GM20000 (cell line): ENCODE results near the gene CCDC50.

ENCODE experiments used
- DNase-seq: peaks from one replicate; pipeline ENCODE4 v3.0.0; 2012; ENCODE audit warnings: low spot score
- TF ChIP-seq, protein P1 (sequence below): IDR thresholded peaks from 2 replicates; pipeline ENCODE4 v1.5.1; 2012; ENCODE audit warnings: mild to moderate bottlenecking, control low read depth; ENCODE audit errors: extremely low read depth, missing control alignments

CCDC50 gene

DNA sequence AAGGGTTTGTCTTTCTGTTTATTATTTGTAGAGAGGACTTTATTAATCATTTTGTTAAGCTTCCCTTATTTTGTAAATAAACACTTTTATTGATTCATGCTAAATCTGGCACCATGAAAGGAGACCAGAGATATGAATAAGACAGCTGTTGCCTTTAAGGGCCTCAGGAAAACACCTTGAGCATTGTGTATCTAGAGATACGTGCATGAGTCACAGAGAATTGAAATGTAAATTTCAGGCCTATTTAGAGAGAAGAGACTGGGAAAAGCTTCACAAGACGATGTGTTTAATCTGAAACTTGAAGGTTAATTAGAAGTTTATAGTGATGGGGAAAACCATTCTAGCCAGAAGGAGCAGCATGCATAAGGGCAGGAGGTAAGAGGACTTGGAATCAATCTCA, 29.7 kb downstream of the CCDC50 start:
- TF ChIP-seq, protein P1, sequence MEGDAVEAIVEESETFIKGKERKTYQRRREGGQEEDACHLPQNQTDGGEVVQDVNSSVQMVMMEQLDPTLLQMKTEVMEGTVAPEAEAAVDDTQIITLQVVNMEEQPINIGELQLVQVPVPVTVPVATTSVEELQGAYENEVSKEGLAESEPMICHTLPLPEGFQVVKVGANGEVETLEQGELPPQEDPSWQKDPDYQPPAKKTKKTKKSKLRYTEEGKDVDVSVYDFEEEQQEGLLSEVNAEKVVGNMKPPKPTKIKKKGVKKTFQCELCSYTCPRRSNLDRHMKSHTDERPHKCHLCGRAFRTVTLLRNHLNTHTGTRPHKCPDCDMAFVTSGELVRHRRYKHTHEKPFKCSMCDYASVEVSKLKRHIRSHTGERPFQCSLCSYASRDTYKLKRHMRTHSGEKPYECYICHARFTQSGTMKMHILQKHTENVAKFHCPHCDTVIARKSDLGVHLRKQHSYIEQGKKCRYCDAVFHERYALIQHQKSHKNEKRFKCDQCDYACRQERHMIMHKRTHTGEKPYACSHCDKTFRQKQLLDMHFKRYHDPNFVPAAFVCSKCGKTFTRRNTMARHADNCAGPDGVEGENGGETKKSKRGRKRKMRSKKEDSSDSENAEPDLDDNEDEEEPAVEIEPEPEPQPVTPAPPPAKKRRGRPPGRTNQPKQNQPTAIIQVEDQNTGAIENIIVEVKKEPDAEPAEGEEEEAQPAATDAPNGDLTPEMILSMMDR = no peak
- DNase-seq = no peak

DNA sequence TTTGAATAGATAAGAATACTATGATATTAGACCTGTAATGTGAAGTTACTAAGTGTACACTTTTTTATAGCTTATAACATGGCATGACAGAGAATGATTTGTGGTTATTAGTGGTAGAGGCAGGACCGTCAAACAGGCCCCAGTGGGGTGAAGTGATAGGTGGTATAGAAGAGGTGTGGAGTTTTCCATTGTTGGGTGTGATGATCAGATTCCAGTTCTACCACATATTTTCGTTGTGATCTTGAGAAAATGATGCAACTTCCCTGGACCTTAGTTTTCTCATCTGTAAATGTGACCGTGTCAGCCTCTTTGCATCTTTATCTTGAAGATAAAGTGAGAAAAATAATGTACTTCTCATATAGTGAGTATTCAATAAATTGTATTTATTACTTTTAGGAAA, 31.4 kb downstream of the CCDC50 start:
- TF ChIP-seq, protein P1 = no peak
- DNase-seq = no peak

DNA sequence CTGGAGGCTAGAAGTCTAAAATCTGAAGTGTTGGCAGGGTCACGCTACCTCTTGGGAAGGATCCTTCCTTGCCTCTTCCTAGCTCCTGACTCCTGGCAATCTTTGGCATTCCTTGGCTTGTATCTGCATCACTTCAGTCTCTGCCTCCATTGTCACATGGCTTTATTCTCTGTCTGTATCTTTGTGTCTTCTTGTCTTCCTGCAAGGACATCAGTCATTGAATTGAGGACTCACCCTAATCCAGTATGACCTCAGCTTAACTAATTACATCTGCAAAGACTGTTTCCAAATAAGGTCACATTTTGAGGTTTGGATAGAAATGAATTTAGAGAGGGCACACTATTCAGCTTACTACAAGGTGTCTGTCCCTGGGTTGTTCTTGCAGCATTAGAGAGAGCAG, 32.3 kb downstream of the CCDC50 start:
- TF ChIP-seq, protein P1 = no peak
- DNase-seq = no peak

DNA sequence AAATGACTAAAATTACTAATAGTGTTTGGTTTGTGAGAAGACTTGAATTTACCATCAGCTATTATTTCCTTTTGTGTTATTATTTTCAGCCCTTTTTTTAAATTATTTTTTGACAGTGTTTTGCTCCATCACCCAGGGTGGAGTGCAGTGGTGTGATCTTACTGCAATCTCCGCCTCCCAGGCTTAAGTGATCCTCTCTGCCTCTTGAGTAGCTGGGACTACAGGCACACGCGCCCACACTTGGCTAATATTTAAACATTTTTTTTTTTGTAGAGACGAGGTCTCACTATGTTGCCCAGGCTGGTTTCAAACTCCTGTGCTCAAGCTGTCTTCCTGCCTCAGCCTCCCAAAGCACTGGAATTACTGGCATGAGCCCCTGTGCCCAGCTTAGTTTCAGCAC, 32.8 kb downstream of the CCDC50 start:
- DNase-seq = no peak
- TF ChIP-seq, protein P1 = no peak

DNA sequence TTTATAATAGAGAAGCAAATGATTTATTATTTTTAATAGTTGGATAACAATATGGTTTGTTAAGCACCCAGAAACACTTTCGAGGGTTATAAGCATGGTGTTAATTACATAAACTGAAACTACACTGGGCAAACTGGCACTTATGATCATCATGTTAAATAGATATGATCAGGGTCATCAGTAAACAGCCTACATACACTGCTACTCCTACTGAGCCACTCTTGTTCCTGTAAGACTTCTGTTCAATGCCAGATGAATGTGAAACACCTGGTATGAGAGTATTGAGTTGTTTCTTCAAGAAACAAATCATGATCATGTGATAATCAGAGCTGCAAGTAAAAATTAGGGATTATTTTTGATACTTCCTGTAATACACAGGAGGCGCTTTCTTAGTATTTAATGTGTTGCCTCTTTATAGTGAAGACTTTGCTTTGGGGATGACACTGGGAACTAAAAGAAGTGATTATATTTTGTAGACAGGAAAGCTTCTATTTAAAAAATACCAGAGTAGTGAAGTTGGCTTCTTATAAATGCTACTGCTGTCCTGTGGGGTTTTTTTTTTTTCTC, 33.4 kb downstream of the CCDC50 start:
- no peak for DNase-seq
- TF ChIP-seq, protein P1 = no peak

DNA sequence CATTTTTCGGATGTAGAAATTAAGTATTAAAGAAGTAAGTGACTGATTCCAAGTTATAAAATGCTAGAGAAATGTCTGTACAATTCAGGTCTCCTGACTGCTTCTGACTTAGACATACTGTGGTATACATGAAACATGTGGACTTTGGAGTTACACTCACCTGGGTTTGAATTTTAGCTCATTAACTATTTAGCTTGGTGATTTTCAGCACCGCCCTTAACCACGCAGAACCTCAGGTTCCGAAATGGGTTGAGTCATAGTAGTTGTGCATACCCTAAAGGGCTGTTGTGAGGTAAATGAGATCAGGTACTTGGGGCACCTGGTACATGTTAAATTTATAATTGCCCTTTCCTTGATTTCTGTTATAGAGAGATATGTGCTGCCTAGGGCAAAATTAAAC, 34.0 kb downstream of the CCDC50 start:
- DNase-seq = no peak
- TF ChIP-seq, protein P1 = no peak

DNA sequence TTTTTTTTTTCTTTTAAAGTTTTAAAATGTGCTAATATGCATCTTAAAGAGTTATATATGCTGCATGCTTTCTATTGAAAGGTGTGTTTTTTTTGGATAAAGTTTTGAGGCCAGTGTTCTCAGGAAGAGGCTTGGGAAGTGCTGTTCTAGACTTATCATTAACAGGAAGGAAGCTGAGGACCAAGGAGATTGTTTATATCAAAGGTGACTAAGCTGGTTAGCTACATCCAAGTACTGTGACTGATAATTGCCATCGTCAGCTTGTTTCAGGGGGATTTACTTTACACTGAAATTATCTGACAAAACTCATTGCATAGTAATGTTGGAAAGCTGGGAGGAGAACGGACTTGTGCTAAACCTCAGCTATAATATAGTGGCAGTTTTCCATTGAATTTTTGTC, 37.5 kb downstream of the CCDC50 start:
- TF ChIP-seq, protein P1 = no peak
- DNase-seq = no peak
